GM12878 (cell line): ENCODE measurements around the gene PLOD3. TPM values are rescaled to one million over a fixed set of nuclear protein-coding genes. Genes with fewer than 3 reads are reported as not detected.

Experiments
- ATAC-seq: fragments of 200-7000 bp; cut with Tn5 transposase; 3 replicates; pipeline ENCODE4 v1.9.1; 2020; ENCODE audit warnings: mild to moderate bottlenecking, moderate library complexity
- BruUV-seq: library from RNA; stranded (reverse); fragments of 400-500 nt; replicated peaks from 2 replicates; lab custom pipeline; 2021; lab: Mats Ljungman, UMichigan
- CTCF ChIA-PET: fragments of 300-600 bp; sonication (Branson Sonifier 250); formaldehyde crosslinking; extraction: SDS; loops from one replicate; lab custom pipeline; 2021; ENCODE audit warnings: inconsistent platforms; lab: Yijun Ruan, JAX
- POLR2A ChIA-PET: fragments of 350-600 bp; formaldehyde crosslinking; extraction: SDS; loops from one replicate; lab custom pipeline; 2021; ENCODE audit warnings: inconsistent platforms; lab: Charles Lee
- RAD21 ChIA-PET: fragments of 300-600 bp; sonication (Branson Sonifier 250); formaldehyde crosslinking; loops from one replicate; lab custom pipeline; 2023; ENCODE audit warnings: antibody characterized with exemption; ENCODE audit not compliant: unreplicated experiment; lab: Charles Lee
- SMC1A ChIA-PET: fragments of 300-600 bp; sonication (Branson Sonifier 250); formaldehyde crosslinking; loops from one replicate; lab custom pipeline; 2023; ENCODE audit not compliant: unreplicated experiment, uncharacterized antibody; lab: Charles Lee
- DNase-seq: peaks from one replicate; pipeline ENCODE4 v3.0.0-alpha.2; 2011; ENCODE audit warnings: low read depth, low spot score
- FAIRE-seq: peaks from 3 replicates; lab custom pipeline; 2011; peaks lifted over from hg19 to GRCh38; lab: Jason Lieb, UNC
- H2AFZ ChIP-seq: 2 replicates; pipeline ENCODE4 v1.6.0; 2011; ENCODE audit warnings: low read depth, low read length, control low read depth; ENCODE audit not compliant: control insufficient read depth
- H3K27ac ChIP-seq: 2 replicates; pipeline ENCODE4 v1.5.1; 2011; ENCODE audit warnings: control low read depth; ENCODE audit not compliant: control insufficient read depth, insufficient read depth
- H3K27me3 ChIP-seq, 2 experiments: replicated peaks in 1 of 2; 2 replicates each; pipeline versions ENCODE4 v1.6.0 to v1.6.1; 2011; ENCODE audit warnings: low read length in 1 of 2; ENCODE audit not compliant: control insufficient read depth in 2 of 2, insufficient read depth in 2 of 2
- H3K36me3 ChIP-seq, 2 experiments: 2 replicates each; pipeline ENCODE4 v1.5.1; 2011; ENCODE audit warnings: low read length in 1 of 2; ENCODE audit not compliant: control insufficient read depth in 2 of 2, insufficient read depth in 2 of 2
- H3K4me1 ChIP-seq: 2 replicates; pipeline ENCODE4 v1.6.1; 2011; ENCODE audit warnings: mild to moderate bottlenecking, low read length, moderate library complexity, mixed read lengths; ENCODE audit not compliant: control insufficient read depth, insufficient read depth
- H3K4me2 ChIP-seq: 2 replicates; pipeline ENCODE4 v1.6.0; 2011; ENCODE audit warnings: control low read depth; ENCODE audit not compliant: control insufficient read depth, insufficient read depth
- H3K4me3 ChIP-seq: fragments of 200-600 bp; sonication (generic); 2 replicates; pipeline ENCODE4 v1.5.1; 2016
- H3K79me2 ChIP-seq: 2 replicates; pipeline ENCODE4 v1.6.0; 2011; ENCODE audit warnings: low read length; ENCODE audit not compliant: control insufficient read depth, insufficient read depth
- H3K9ac ChIP-seq: 2 replicates; pipeline ENCODE4 v1.8.0; 2011; ENCODE audit warnings: low read length, control low read depth, mixed read lengths; ENCODE audit not compliant: control insufficient read depth, insufficient read depth
- H3K9me3 ChIP-seq: replicated peaks from 3 replicates; pipeline ENCODE4 v1.5.1; 2011; ENCODE audit warnings: mild to moderate bottlenecking, low read length; ENCODE audit not compliant: control insufficient read depth, insufficient read depth
- H4K20me1 ChIP-seq: 2 replicates; pipeline ENCODE4 v1.6.0; 2011; ENCODE audit not compliant: control insufficient read depth, insufficient read depth
- RELB ChIP-seq: fragments of 450-650 bp; IDR thresholded peaks from 2 replicates; pipeline ENCODE4 v1.6.1; 2017; ENCODE audit warnings: low read depth, mild to moderate bottlenecking, moderate library complexity
- SMAD5 ChIP-seq: IDR thresholded peaks from 2 replicates; pipeline ENCODE4 v1.6.1; 2016; ENCODE audit warnings: antibody characterized with exemption, low read depth
- SUPT20H ChIP-seq: IDR thresholded peaks from 2 replicates; pipeline ENCODE4 v1.6.1; 2011; ENCODE audit warnings: low read depth, mild to moderate bottlenecking, low read length, moderate library complexity, borderline replicate concordance; ENCODE audit not compliant: control insufficient read depth
- TCF12 ChIP-seq: IDR thresholded peaks from 2 replicates; pipeline ENCODE4 v1.6.1; 2011; ENCODE audit warnings: low read depth, mild to moderate bottlenecking, low read length
- ZZZ3 ChIP-seq: IDR thresholded peaks from 2 replicates; pipeline ENCODE4 v1.6.1; 2011; ENCODE audit warnings: low read depth; ENCODE audit not compliant: control insufficient read depth, insufficient read length
- WGBS: methylation state at CpG from one replicate; pipeline ENCODE4 v1.1.6; 2016; ENCODE audit warnings: low lambda C conversion rate; ENCODE audit not compliant: insufficient replicate concordance, insufficient coverage; ENCODE audit errors: missing lambda C conversion rate; 5-methylcytosine and 5-hydroxymethylcytosine counted together
- in situ Hi-C: fragments of 300-500 bp; cut with MboI; formaldehyde crosslinking; loops from 9 replicates; pipeline ENCODE4 v1.14.3; 2018; ENCODE audit warnings: mixed read lengths
- intact Hi-C: fragments of 100-400 bp; cut with micrococcal nuclease; formaldehyde crosslinking; loops from one replicate; pipeline ENCODE4 v1.14.2; 2022; ENCODE audit not compliant: unreplicated experiment
- polyA plus RNA-seq, 11 experiments: library from polyadenylated mRNA; depleted of rRNA in 4 of 11; unstranded in 6 of 11; stranded (reverse) in 5 of 11; fragments of >200 nt; fragmentation: Nextera tagmentation in 4 of 11; fragmentation: Illumina TruSeq in 1 of 11; extraction: Ambion mirVana in 4 of 11; extraction: Trizol in 1 of 11; gene quantifications; 1 replicate in 1 of 11; 2 replicates in 10 of 11; pipeline versions ENCODE4 v1.2.1 to v1.2.3, GENCODE V29; 2011 to 2016; ENCODE audit warnings: inconsistent platforms in 2 of 11, missing spikeins in 2 of 11, low read depth in 1 of 11
- total RNA-seq, 4 experiments: library from RNA; depleted of rRNA in 3 of 4; stranded (reverse); fragments of >200 nt in 3 of 4; fragmentation: Illumina TruSeq in 1 of 4; extraction: Trizol in 1 of 4; gene quantifications; 2 replicates each; pipeline versions ENCODE4 v1.2.1 to v1.2.3, GENCODE V29; 2013 to 2021
- TF ChIP-seq, protein P1 (sequence below): fragments of 450-650 bp; IDR thresholded peaks from 2 replicates; pipeline ENCODE4 v1.6.1; 2018; ENCODE audit warnings: mild to moderate bottlenecking, low read depth, moderate library complexity; ENCODE audit not compliant: partially characterized antibody
- TF ChIP-seq, protein P2 (sequence below): IDR thresholded peaks from 2 replicates; pipeline ENCODE4 v1.6.1; 2012; ENCODE audit warnings: mild to moderate bottlenecking, low read depth, low read length

PLOD3 gene
- total and polyA plus RNA-seq, 10 of the 15 experiments (the other 5 are each of a cell fraction or from before 2014, with no cell fraction given), result 0.53 to 27.8 (median 15.1) TPM

DNA sequence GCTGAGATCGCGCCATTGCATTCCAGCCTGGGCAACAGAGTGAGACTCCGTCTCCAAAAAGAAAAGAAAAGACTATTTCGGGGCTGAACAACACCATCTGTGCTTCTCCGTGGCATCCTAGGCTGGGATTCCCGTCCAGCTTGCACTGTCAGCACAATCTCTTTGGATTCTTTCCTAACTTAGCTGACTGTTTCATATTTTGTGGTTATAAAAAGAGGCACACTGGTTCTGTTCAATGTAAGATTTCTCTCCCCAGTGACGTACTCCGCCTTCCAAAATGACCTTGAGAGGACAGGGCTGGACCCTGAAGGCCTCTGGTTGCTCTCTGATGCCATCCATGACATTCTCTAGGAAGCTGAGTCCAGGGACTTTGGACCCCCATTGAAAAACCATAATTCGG, 9.3 kb upstream of the PLOD3 start:
- in situ Hi-C loops, result no loop called here
- CTCF ChIA-PET, result interaction anchor here (1.0 to 1.1 kb wide), 2 partner anchors 9 to 17 kb away, joined by 3 to 5 read pairs; no protein-coding TSS in a partner anchor
- Histone ChIP-seq H3K4me1 (no peaks in the 10 kb centered on the region), H4K20me1 (no peaks in the 10 kb centered on the region), H3K27me3 (no peaks in the 10 kb centered on the region), H3K27ac (no peak overlapping the region), H2AFZ (no peak overlapping the region), H3K36me3 (peaks cover 7 to 9% of the 10 kb centered on the region in 2 experiments), H3K9ac (no peak overlapping the region), H3K4me2 (no peak overlapping the region), H3K79me2 (no peaks in the 10 kb centered on the region), H3K9me3 (no peaks in the 10 kb centered on the region), H3K4me3 (no peak overlapping the region)
- DNase-seq (no peak), ATAC-seq (no peak), FAIRE-seq (no peak)
- no peak for TF ChIP-seq ZZZ3
- no TSS peak for BruUV-seq
- POLR2A ChIA-PET, result interaction anchor here (0.7 to 1.0 kb wide), 2 partner anchors 9 to 17 kb away, joined by 3 read pairs; partner anchors contain the start of gene ZNHIT1
- intact Hi-C loops, result no loop called here
- SMC1A ChIA-PET, result no interaction called here
- RAD21 ChIA-PET, result no interaction called here
- WGBS, result over 99% methylated on average over 9 of the region's 9 CpGs

DNA sequence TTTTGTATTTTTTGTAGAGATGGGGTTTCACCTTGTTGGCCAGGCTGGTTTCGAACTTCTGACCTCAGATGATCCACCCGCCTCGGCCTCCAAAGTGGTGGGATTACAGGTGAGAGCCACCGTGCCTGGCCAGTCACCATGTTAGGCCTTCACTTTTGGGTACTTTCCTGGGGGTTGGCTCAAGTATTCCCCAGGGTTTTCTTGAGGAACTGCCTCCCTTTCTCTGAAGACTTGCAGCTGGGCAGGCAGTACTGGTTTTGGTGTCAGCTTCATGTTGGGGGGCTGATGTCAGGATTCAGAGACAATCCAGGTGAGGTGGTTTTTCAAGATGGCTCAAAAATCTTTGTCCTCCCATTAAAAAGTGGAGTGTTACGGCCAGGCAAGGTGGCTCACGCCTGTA, 8.3 kb upstream of the PLOD3 start:
- no peak overlapping the region for H3K4me2 ChIP-seq
- no peaks in the 10 kb centered on the region for H4K20me1 ChIP-seq
- no peaks in the 10 kb centered on the region for H3K79me2 ChIP-seq
- no TSS peak for BruUV-seq
- H3K9me3 ChIP-seq, result no peaks in the 10 kb centered on the region
- no peak for DNase-seq
- ChIA-PET SMC1A (interaction anchor here (1.1 kb wide), 1 partner anchor 29 kb away, joined by 3 read pairs; no protein-coding TSS in a partner anchor), RAD21 (interaction anchor here (1.0 kb wide), 1 partner anchor 82 kb away, joined by 3 read pairs; no protein-coding TSS in a partner anchor), POLR2A (interaction anchor here (0.7 to 0.9 kb wide), 3 partner anchors 8 to 19 kb away, joined by 3 to 4 read pairs (median 3); partner anchors contain the start of genes FIS1 and PLOD3), CTCF (interaction anchor here (1.1 to 1.5 kb wide), 4 partner anchors 9 to 89 kb away, joined by 3 to 4 read pairs (median 4); no protein-coding TSS in a partner anchor)
- no peak overlapping the region for H3K9ac ChIP-seq
- no peaks in the 10 kb centered on the region for H3K4me1 ChIP-seq
- FAIRE-seq, result no peak
- H3K4me3 ChIP-seq, result no peak overlapping the region
- in situ Hi-C loops, result no loop called here
- no peaks in the 10 kb centered on the region for H3K27me3 ChIP-seq
- intact Hi-C loops, result no loop called here
- no peak overlapping the region for H2AFZ ChIP-seq
- H3K36me3 ChIP-seq, result peaks cover 7 to 9% of the 10 kb centered on the region in 2 experiments
- H3K27ac ChIP-seq, result no peak overlapping the region
- ATAC-seq, result peak; percentile 69
- WGBS, result 76% methylated on average over 6 of the region's 6 CpGs
- TF ChIP-seq, protein P1, sequence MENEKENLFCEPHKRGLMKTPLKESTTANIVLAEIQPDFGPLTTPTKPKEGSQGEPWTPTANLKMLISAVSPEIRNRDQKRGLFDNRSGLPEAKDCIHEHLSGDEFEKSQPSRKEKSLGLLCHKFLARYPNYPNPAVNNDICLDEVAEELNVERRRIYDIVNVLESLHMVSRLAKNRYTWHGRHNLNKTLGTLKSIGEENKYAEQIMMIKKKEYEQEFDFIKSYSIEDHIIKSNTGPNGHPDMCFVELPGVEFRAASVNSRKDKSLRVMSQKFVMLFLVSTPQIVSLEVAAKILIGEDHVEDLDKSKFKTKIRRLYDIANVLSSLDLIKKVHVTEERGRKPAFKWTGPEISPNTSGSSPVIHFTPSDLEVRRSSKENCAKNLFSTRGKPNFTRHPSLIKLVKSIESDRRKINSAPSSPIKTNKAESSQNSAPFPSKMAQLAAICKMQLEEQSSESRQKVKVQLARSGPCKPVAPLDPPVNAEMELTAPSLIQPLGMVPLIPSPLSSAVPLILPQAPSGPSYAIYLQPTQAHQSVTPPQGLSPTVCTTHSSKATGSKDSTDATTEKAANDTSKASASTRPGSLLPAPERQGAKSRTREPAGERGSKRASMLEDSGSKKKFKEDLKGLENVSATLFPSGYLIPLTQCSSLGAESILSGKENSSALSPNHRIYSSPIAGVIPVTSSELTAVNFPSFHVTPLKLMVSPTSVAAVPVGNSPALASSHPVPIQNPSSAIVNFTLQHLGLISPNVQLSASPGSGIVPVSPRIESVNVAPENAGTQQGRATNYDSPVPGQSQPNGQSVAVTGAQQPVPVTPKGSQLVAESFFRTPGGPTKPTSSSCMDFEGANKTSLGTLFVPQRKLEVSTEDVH, result no peak
- peak; percentile 64; the same call in 1 of the 2 replicates for TF ChIP-seq RELB
- no peak for TF ChIP-seq SUPT20H
- peak; percentile 70; the same call in 1 of the 2 replicates for TF ChIP-seq TCF12
- TF ChIP-seq SMAD5, result no peak
- TF ChIP-seq, protein P2, sequence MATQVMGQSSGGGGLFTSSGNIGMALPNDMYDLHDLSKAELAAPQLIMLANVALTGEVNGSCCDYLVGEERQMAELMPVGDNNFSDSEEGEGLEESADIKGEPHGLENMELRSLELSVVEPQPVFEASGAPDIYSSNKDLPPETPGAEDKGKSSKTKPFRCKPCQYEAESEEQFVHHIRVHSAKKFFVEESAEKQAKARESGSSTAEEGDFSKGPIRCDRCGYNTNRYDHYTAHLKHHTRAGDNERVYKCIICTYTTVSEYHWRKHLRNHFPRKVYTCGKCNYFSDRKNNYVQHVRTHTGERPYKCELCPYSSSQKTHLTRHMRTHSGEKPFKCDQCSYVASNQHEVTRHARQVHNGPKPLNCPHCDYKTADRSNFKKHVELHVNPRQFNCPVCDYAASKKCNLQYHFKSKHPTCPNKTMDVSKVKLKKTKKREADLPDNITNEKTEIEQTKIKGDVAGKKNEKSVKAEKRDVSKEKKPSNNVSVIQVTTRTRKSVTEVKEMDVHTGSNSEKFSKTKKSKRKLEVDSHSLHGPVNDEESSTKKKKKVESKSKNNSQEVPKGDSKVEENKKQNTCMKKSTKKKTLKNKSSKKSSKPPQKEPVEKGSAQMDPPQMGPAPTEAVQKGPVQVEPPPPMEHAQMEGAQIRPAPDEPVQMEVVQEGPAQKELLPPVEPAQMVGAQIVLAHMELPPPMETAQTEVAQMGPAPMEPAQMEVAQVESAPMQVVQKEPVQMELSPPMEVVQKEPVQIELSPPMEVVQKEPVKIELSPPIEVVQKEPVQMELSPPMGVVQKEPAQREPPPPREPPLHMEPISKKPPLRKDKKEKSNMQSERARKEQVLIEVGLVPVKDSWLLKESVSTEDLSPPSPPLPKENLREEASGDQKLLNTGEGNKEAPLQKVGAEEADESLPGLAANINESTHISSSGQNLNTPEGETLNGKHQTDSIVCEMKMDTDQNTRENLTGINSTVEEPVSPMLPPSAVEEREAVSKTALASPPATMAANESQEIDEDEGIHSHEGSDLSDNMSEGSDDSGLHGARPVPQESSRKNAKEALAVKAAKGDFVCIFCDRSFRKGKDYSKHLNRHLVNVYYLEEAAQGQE, result no peak
